OCI-LY1 (cell line): ENCODE data around the gene HES2.
A peak's percentile ranks its signal among the peaks of the same experiment; 100 is the strongest.

Source experiments
- EZH2 ChIP-seq: fragments of 200-600 bp; sonication (generic), shearing (Covaris generic); IDR thresholded peaks from 2 replicates; pipeline ENCODE4 v1.8.0; 2017; ENCODE audit warnings: borderline replicate concordance, mixed run types, mild to moderate bottlenecking, antibody characterized with exemption, low read length, moderate library complexity, mixed read lengths
- TF ChIP-seq, protein P1 (sequence below): fragments of 200-600 bp; sonication (generic), shearing (Covaris generic); IDR thresholded peaks from 2 replicates; pipeline ENCODE4 v1.5.1; 2017; ENCODE audit warnings: mild to moderate bottlenecking, antibody characterized with exemption, low read length, moderate library complexity, mixed read lengths

DNA sequence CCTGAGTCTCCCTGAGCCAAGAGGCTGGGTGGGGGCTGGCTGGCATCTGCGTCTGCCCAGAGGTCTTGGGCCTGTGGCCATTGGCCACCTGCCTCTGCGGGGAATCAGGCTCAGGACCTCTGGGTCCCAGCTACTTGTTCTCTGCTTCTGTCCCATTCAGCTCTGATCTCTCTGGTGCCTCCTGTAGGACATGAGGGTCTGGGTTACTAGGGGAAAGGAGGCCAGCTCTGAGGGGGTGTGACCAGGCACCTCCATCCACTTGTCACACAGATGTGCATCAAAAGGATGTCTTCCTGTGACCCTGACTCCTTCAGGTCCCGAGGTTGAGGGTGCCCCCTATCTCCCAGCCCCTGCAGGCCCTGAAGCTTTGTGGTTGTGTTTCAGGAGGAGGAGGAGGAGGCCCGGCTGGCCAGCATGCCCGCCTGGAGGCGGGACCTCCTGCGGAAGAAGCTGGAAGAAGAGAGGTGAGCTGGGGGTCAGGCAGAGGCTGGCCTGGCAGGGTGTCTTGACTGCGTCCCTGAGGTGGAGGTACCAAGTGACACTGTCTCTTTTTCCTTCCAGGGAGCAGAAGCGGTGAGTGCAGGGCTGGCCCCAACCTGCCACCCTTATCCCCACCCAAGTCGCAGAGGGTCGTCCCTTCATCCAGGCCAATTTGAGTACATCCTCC lies 37.2 kb upstream of the HES2 start:
- TF ChIP-seq EZH2: no peak
- TF ChIP-seq, protein P1, sequence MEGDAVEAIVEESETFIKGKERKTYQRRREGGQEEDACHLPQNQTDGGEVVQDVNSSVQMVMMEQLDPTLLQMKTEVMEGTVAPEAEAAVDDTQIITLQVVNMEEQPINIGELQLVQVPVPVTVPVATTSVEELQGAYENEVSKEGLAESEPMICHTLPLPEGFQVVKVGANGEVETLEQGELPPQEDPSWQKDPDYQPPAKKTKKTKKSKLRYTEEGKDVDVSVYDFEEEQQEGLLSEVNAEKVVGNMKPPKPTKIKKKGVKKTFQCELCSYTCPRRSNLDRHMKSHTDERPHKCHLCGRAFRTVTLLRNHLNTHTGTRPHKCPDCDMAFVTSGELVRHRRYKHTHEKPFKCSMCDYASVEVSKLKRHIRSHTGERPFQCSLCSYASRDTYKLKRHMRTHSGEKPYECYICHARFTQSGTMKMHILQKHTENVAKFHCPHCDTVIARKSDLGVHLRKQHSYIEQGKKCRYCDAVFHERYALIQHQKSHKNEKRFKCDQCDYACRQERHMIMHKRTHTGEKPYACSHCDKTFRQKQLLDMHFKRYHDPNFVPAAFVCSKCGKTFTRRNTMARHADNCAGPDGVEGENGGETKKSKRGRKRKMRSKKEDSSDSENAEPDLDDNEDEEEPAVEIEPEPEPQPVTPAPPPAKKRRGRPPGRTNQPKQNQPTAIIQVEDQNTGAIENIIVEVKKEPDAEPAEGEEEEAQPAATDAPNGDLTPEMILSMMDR: peak; percentile 6; the same call in 1 of the 2 replicates
